Keratinocyte (primary cell): ENCODE measurements around the gene ITPK1. TPM values are rescaled to one million over a fixed set of nuclear protein-coding genes. Genes with fewer than 3 reads are reported as not detected.

Experiments used
- DNase-seq: peaks from one replicate; pipeline ENCODE4 v3.0.0-alpha.2; 2011; ENCODE audit warnings: low read depth, missing footprints, low spot score
- FAIRE-seq: peaks from 2 replicates; lab custom pipeline; 2011; peaks lifted over from hg19 to GRCh38; lab: Jason Lieb, UNC
- H2AFZ ChIP-seq: 2 replicates; pipeline ENCODE4 v1.6.0; 2012; ENCODE audit warnings: low read length, control low read depth, inconsistent platforms; ENCODE audit not compliant: control insufficient read depth
- H3K27ac ChIP-seq: 2 replicates; pipeline ENCODE4 v1.5.1; 2011; ENCODE audit warnings: low read length; ENCODE audit not compliant: control insufficient read depth, insufficient read depth
- H3K27me3 ChIP-seq: 3 replicates; pipeline ENCODE4 v1.6.0; 2011; ENCODE audit warnings: low read length; ENCODE audit not compliant: control insufficient read depth, insufficient read depth; ENCODE audit errors: extremely low read depth
- H3K36me3 ChIP-seq, 2 experiments: 2 replicates in 1 of 2; 3 replicates in 1 of 2; pipeline ENCODE4 v1.5.1; 2011; ENCODE audit warnings: low read length in 2 of 2, mild to moderate bottlenecking in 1 of 2; ENCODE audit not compliant: control insufficient read depth in 2 of 2, insufficient read depth in 2 of 2; ENCODE audit errors: extremely low read depth in 1 of 2
- H3K4me1 ChIP-seq: 3 replicates; pipeline ENCODE4 v1.5.1; 2011; ENCODE audit warnings: low read length; ENCODE audit not compliant: control insufficient read depth, insufficient read depth; ENCODE audit errors: extremely low read depth
- H3K4me2 ChIP-seq: 3 replicates; pipeline ENCODE4 v1.6.0; 2011; ENCODE audit warnings: low read depth, low read length; ENCODE audit not compliant: control insufficient read depth, insufficient read depth; ENCODE audit errors: extremely low read depth
- H3K4me3 ChIP-seq, 3 experiments: fragments of 200-600 bp in 1 of 3; sonication (generic) in 1 of 3; 2 replicates in 2 of 3; 3 replicates in 1 of 3; pipeline ENCODE4 v1.5.1; 2011 to 2016; ENCODE audit warnings: low read length in 3 of 3, mild to moderate bottlenecking in 3 of 3, control low read depth in 2 of 3, inconsistent platforms in 1 of 3, low read depth in 1 of 3, mixed read lengths in 1 of 3, mixed run types in 1 of 3, moderate library complexity in 1 of 3; ENCODE audit not compliant: control insufficient read depth in 2 of 3, insufficient read depth in 2 of 3; ENCODE audit errors: extremely low read depth in 1 of 3
- H3K79me2 ChIP-seq: 2 replicates; pipeline ENCODE4 v1.6.0; 2012; ENCODE audit warnings: low read length; ENCODE audit not compliant: control insufficient read depth, insufficient read depth
- H3K9ac ChIP-seq: 3 replicates; pipeline ENCODE4 v1.6.0; 2011; ENCODE audit warnings: low read length; ENCODE audit not compliant: control insufficient read depth, insufficient read depth; ENCODE audit errors: extremely low read depth
- H3K9me1 ChIP-seq: 3 replicates; pipeline ENCODE4 v1.6.0; 2011; ENCODE audit warnings: low read length; ENCODE audit not compliant: control insufficient read depth, insufficient read depth; ENCODE audit errors: extremely low read depth
- H3K9me3 ChIP-seq: 2 replicates; pipeline ENCODE4 v1.5.1; 2012; ENCODE audit warnings: low read depth, low read length; ENCODE audit not compliant: control insufficient read depth
- H4K20me1 ChIP-seq: 3 replicates; pipeline ENCODE4 v1.6.0; 2011; ENCODE audit warnings: low read length; ENCODE audit not compliant: control insufficient read depth, insufficient read depth; ENCODE audit errors: extremely low read depth
- CTCF ChIP-seq, 3 experiments: IDR thresholded peaks in 1 of 3; conservative IDR thresholded peaks in 1 of 3; optimal IDR thresholded peaks in 1 of 3; 2 replicates in 2 of 3; 3 replicates in 1 of 3; pipeline versions ENCODE3 to v1.5.1; 2011; ENCODE audit warnings: low read length in 3 of 3, mild to moderate bottlenecking in 3 of 3, moderate library complexity in 2 of 3, control low read depth in 1 of 3, inconsistent platforms in 1 of 3; ENCODE audit not compliant: insufficient read depth in 2 of 3; ENCODE audit errors: extremely low read depth in 1 of 3
- EZH2 ChIP-seq: IDR thresholded peaks from one replicate; pipeline ENCODE4 v1.6.1; 2012; ENCODE audit warnings: inconsistent platforms, mild to moderate bottlenecking, low read length, moderate library complexity
- dilution Hi-C: fragments of 300-500 bp; cut with MboI; formaldehyde crosslinking; loops from one replicate; pipeline ENCODE4 v1.7.0; 2020; ENCODE audit warnings: low sequenced_read_pairs; ENCODE audit not compliant: extremely low pct_ligation_motif_present
- polyA plus RNA-seq, 5 experiments: library from polyadenylated mRNA; depleted of rRNA in 3 of 5; stranded (reverse) in 3 of 5; stranded (forward) in 1 of 5; unstranded in 1 of 5; fragments of >200 nt; gene quantifications; 1 replicate in 1 of 5; 2 replicates in 3 of 5; 3 replicates in 1 of 5; pipeline versions ENCODE4 v1.2.1 to v1.2.3, GENCODE V29; 2011 to 2012; ENCODE audit warnings: missing spikeins in 2 of 5, low read depth in 1 of 5, low replicate concordance in 1 of 5

Gene ITPK1
- polyA plus RNA-seq, 1 donor (not counting 4 experiments of a cell fraction or from before 2014, with no cell fraction given) = 67.8 TPM

- Histone ChIP-seq H2AFZ (no peak overlapping the region), H3K4me2 (no peak overlapping the region), H3K9me1 (peaks cover 4% of the 10 kb centered on the region), H4K20me1 (peaks cover 12% of the 10 kb centered on the region), H3K4me1 (peaks cover 15% of the 10 kb centered on the region), H3K9ac (no peak overlapping the region), H3K9me3 (no peaks in the 10 kb centered on the region), H3K27me3 (no peaks in the 10 kb centered on the region), H3K27ac (no peak overlapping the region), H3K4me3 (no peak overlapping the region), H3K79me2 (peaks cover 20% of the 10 kb centered on the region), H3K36me3 (no peaks in the 10 kb centered on the region)
- no peak for FAIRE-seq
- DNase-seq = no peak
- dilution Hi-C loops = no loop called here
- TF ChIP-seq EZH2 (no peak), CTCF (optimal IDR thresholded peaks at IDR 0.05 in 1 of 3, IDR thresholded peaks at IDR 0.05 in 1 of 3, conservative IDR thresholded peaks at IDR 0.05 in 1 of 3; ENCODE audit: extremely low read depth in 1 of 3, insufficient read depth in 2 of 3, low read length in 3 of 3) (no peak)
Observed at GRCh38 chr14:92969871-92970270, 145.9 kb downstream of the ITPK1 start.

- Histone ChIP-seq H3K4me3 (no peak overlapping the region), H3K9me1 (peaks cover 4% of the 10 kb centered on the region), H3K27ac (no peak overlapping the region), H3K36me3 (no peaks in the 10 kb centered on the region), H3K4me2 (no peak overlapping the region), H2AFZ (no peak overlapping the region), H3K27me3 (no peaks in the 10 kb centered on the region), H3K79me2 (peaks cover 20% of the 10 kb centered on the region), H3K9me3 (no peaks in the 10 kb centered on the region), H3K9ac (no peak overlapping the region), H3K4me1 (peaks cover 15% of the 10 kb centered on the region), H4K20me1 (peaks cover 12% of the 10 kb centered on the region)
- no peak for TF ChIP-seq EZH2
- no peak for TF ChIP-seq CTCF (optimal IDR thresholded peaks at IDR 0.05 in 1 of 3, IDR thresholded peaks at IDR 0.05 in 1 of 3, conservative IDR thresholded peaks at IDR 0.05 in 1 of 3; ENCODE audit: extremely low read depth in 1 of 3, insufficient read depth in 2 of 3, low read length in 3 of 3)
- FAIRE-seq (no peak), DNase-seq (no peak)
- dilution Hi-C loops = no loop called here
Observed at GRCh38 chr14:92969430-92969829, 146.3 kb downstream of the ITPK1 start.
